ENCODE results near the gene INSC.

The INSC gene

DNA sequence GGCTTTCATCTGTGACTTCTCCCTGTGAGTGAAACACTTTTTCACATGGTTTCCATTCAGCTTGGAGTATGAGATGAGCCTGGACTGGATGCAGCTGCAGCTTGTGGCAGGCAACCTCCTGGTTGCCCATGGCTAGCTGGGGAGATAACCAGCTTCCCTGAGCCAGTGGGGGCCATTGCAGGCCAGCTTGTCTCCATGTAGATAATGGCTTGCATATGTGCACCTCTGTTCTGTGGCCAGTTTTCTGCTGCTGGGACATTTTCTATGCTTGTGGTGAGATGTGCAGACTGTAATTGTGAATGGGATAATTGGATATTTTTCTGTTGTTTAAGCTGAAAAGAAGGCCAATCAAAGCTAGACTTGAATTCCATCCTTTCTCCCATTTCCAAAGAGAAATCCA lies 38.5 kb downstream of the INSC start:
- no peak for DNase-seq

DNA sequence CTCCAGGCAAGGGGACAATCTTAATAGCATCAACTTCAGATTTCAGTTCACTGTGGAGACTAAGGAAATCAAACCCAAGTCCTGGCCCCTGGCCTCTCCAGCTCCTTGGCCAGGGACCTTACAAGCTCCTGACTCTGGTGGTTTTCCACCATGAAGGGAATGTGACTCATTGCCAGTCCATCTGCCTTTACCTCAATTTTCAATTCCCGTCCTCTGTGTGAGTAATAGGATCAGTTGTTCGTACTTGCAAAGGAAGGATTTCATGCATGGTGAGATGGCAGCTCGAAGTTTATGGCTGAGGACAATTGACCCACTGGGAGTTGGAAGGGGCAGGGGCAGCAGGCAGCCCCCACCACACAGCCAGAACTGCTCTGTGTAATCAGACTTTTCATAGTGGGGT lies 42.5 kb downstream of the INSC start:
- no peak for DNase-seq

DNA sequence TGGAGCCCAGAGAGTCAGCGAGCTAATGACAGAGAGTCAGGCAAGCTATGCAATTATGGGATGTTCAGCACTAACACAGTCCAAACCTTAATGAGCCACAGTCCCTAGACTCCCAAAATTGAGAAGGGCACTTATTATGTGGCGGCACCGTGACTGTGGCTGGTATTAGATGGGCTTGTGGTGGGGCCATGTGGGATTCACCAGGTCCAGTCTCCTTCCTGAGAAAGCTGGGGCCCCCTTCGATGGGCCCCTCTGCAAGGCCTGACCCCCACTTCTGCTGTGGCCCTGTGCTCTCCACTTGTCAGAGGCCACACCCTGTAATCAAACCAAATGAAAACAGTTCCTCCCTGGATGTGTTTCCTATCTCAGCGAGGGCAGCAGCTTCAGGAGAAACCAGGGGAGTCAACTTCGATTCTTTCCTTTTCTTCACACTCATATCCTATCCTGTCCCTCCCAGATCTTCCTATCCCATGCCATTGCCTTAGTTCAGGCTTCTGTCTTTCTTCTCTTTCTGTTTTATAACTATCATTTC lies 42.9 kb downstream of the INSC start:
- DNase-seq = no peak

DNA sequence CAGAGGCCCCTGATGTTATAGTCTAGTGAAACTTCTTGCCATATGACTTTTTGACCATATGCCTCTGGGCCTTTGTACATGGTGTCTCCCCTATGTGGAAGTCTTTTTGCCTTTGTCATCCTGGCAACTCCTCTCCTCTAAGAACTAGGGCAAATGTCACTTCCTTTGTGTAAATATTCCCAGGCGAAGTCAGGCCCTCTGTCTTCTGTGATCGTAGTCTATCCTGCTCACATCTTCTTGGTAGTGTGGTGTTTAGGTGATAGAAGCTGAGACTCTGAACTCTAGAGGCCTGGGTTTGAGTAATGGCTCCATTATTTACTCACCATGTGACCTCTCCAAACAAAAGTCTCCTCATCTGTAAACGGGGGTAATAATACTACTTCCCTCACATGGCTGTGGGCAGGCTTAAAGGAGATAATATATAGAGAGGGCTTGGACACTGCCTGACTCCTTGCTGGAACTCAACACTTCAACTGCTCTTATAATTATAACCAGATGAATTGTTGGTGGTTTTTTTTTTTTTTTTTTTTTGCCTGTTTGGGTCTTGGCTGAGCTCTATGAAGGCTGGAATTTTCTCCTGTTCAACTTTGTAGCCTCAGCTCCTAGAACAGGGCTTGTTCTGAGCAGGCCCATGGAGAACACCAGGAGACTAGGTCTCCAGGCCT lies 43.8 kb downstream of the INSC start:
- DNase-seq = no peak

DNA sequence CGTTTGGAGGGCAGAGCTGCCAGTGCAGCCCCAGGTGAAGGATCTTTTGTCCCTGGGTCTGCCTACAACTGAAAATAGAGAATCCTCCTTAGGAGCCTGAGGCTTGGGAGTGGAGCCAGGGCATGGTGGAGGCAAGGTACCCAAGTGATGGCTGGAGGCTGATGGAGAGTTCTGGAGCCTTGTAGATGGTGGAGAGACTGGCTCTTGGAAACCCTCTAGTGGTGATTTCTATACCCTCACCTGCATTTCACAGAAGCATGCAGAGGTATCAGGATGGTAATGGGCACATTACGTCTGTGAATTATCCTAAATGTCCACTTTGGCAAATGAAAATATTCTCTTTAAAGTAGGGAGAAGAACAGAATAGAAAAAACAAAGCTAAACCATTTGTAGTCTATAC lies 44.4 kb downstream of the INSC start:
- no peak for DNase-seq

DNA sequence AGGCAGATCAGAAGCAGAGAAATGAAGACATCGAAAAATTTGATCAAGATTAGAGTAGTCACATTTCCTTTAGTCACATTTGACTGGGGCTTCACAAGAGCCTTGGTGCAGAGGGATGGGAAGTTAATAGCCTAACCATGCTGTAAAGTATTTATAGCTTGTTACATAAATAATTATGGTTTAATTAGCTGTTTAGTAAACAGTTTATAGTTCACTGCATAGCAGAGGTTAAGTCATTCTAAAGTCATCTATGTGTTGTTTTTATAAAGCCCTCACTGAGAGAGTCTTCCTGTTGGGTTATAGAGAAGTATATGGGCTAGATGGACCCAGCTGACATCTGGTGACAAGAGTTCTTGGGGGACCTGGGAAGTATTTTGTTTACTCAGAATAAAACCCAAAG lies 47.1 kb downstream of the INSC start:
- DNase-seq = no peak

DNA sequence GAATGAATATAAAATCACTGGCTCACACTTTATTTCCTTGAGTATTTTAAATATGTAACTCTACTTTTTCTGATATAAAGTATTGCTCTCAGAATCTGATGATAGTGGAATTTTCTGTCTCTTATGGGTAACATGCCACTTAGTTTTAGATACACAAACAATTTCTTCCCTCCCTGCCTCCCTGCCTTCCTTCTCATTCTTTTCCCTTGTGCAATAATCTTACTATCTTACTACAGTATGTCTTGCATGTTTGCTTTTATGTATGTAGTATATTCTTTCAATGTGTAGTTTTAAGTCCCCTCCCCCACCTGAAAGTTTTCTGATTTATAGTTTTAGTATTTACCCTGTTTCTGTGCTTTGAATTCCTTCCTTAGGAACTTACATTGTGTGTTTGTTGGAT lies 48.4 kb downstream of the INSC start:
- DNase-seq = no peak

DNA sequence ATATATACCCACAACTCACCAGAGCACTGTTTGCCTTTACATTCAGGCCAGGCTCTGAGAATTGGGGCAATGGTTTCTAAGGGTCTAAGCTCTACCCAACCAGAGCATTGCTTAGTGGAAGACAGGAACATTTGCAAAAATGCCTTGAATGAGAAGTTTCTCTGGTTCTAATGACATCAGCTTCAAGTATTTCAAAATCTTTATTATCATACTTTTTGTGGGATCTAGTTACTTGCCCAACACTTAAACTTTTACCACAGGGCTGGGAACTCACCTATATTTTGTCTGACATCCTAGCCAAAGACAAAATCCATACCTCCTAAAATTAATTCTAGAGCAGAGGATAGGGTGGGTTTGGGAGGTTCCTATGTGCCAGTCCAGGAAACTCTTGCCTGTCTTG lies 51.5 kb downstream of the INSC start:
- DNase-seq = no peak

DNA sequence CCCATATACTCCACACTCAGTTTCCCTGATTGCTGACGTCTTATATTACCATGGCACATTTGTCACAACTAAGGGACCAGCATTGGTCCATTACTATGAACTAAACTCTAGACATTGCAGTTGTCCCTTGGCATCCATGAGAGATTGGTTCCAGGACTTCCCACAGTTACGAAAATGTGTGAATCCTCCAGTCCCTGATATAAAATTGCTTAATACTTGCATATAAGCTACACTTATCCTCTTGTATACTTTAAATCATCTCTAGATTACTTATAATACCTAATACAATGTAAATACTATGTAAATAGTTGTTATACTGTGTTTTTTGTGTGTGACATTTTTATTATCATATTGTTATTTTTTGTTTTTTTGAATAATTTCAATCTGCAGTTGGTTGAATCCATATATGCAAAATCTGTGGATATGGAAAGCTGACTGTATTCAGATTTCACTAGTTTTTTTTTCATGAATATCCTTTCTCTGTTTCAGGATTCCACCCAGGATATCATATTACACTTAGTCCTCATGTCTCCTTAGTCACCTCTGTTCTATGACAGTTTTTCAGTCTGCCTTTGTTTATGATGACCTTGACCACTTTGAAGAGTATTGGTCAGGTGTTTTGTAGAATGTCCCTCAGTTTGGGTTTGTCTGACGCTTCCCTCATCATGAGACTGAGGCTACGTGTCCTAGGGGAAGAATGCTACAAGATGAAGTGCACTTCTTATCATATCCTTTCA lies 55.3 kb downstream of the INSC start:
- no peak for DNase-seq

DNA sequence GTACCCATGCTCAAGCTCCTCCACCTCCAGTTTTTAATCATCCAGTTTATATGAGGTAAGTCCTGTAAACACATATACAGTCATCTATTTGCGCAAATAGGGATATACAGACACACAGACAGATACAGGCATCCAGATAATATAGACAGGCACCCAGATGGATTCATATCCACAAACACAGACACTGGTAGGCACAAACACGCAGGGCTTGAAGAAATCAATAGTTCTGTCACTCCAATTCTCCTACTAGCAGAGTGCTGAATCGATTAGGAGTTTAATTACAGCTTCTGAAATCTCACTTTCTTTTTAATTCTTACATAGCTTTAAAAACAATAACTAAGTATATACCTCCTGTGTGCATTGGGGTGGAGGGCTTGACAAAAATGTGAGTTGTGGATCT lies 56.0 kb downstream of the INSC start:
- no peak for DNase-seq

DNA sequence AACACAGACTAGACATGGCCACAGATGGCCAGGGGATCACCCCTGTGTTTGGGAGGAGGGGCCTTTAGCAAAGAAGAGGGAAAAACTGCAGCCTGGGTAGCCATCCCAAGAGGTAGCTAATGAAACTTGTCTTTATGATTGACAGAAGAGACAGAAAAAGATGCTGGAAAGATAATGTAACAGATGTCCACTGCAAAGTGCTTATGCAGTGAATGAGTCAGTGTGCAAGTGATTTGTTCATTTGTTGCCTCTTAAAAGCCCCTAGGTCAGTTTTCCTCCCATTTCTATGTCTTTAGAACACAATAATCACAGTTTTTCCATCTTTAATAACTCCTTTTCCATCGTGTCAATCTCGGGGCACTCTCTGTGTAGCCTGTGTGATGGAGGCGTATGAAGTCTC lies 57.2 kb downstream of the INSC start:
- no peak for DNase-seq

DNA sequence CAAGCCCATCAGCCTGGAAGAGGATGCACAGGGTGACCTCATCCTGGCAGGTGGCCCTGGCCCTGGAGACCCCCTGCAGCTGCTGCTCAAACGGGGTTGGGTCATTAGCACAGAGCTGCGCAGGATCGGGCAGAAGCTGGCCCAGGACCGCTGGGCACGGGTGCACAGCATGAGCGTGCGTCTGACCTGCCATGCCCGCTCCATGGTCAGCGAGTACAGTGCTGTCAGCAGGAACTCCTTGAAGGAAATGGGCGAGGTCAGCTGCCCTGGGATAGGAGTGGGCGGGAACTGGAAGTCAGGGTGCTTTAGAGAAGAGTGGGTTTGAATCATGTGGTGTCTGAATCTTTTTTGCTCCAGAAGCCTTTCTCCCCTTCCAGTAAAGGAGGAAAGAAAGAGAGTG lies 61.1 kb downstream of the INSC start:
- no peak for DNase-seq

DNA sequence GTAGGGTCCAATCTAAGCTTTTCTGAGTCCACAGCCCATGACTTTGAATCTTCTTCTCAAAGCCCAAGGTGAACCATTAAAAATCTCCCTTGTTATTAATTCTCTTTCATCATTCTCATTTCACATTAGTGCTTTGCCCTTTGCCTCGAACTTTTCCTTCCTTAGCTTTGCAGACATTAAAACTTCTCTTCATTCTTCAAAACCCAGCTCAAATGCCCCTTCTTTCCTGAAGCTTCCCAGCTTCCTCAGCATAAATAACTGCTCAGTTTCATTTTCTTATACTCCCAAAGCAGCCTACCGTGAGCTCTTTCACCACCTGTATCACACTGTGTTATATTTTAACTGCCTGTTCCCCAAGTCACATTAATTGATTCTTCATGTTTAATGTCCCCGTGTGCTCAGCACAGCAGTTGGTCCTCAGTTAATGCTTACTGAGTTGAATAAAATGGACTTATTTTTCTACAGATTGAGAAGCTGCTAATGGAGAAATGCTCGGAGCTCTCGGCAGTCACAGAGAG lies 62.0 kb downstream of the INSC start:
- DNase-seq = no peak

DNA sequence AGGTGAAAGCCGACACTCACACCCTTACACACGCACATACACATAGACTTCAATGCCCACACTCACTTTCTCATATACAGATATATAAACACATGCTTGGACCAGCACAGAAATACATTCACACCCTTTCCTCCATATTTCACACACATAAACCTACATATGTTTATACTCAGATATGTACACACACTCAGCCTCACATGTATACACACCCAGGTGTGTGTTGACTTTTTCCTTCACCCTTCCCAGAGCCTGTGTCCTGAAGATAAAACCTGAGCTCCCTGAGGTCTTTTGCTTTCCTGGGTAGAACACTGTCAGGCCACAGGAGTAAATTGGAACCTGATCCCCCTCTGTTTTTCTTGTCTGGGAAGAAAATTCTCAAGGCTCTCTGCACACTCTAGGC lies 62.8 kb downstream of the INSC start:
- DNase-seq = no peak

DNA sequence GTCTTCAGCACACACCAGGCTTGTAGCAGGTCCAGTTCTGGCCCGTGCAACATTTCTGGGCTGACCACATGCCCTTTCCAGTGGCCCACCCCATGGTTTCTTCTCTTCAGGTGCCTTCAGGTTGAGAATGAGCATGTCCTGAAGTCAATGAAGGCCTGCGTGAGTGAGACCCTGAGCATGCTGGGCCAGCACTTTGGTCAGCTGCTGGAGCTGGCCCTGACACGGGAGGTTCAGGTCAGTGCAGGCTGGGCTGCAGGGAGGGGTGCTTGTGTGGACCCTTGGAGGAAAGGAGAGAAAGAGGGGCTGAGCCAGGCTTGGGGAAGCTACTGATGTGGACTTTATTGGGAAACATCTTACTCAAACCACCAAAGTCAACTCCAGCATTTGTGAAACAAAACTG lies 63.5 kb downstream of the INSC start:
- DNase-seq = no peak

DNA sequence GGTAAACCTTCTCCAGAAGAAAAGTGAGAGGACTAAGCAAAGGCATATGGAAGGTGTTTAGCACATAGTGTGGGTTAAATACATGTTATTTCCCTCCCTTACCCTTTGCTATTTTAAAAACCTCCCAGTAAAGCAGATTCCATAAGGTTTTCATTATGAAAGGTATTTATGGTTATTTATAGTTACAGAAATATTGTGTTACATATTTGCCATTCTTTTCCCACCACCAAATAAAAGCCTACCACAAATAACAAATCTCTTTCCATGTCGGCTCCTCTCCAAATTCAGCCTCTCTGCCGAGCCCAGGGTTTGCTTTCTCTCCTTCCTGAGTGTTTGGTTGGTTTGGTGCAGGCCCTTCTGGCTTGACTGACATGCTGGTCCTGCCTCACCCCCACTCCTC lies 64.4 kb downstream of the INSC start:
- DNase-seq = no peak

DNA sequence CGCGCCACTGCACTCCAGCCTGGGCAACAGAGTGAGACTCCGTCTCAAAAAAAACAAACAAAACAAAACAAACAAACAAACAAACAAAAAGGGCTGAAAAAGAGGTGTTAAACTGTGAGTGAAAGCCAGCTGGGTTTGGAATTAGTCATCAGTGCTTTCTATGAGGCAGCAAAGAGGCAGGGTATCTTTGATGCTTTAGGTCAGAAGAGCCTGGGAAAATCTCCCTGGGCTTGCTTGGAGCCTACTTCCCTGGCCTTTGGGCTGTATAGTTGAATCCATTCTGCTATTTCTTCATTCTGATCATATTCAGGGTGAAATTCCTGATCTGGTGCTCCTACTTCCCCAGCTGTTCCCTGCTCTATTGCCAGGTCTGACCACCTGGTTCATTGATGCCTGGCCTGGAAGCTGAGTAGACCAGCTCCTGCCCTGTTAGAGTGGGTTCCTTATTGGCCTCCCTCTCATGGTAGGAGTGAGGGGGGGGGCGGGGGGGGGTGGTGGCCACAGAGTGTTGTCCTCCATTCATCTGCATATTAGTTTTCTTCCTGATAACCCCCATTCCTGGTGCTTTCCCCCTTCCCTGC lies 65.6 kb downstream of the INSC start:
- DNase-seq = no peak

DNA sequence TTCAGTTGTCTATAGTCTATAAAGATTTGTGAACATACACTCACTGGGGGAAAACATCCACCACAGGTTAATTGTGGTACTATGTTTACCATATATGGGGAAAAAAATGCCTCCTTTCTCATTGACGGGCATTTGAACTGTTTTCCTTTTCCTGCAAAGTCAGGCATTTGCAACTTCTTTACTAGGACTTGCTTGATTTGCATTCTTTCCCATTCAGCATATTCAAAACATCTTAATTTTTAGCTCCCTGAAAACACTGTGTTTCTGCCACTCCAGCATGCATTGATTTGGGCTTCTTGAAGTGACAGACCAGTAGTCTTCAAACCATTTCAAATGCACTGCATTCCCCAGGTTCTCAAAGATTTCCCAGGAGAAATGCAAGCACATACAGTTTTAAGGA lies 67.6 kb downstream of the INSC start:
- no peak for DNase-seq

DNA sequence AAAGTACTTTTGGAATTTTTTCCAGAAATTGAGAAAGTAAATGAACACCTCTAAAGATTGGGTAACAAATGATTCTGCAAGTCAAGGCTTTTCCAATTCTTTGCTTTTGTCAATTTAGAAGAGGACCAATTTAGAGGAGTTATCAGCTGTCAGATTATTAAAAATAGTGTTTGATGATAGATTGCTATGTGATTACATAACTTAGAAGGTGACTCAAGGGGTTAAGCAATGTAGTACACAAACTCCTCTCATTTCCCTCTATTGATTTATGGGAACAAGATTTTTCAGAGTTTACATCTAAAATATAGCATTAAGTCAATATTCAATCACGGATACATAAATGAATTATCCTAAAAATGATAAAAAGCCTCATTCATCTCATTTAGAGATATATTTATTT lies 70.3 kb downstream of the INSC start:
- no peak for DNase-seq

DNA sequence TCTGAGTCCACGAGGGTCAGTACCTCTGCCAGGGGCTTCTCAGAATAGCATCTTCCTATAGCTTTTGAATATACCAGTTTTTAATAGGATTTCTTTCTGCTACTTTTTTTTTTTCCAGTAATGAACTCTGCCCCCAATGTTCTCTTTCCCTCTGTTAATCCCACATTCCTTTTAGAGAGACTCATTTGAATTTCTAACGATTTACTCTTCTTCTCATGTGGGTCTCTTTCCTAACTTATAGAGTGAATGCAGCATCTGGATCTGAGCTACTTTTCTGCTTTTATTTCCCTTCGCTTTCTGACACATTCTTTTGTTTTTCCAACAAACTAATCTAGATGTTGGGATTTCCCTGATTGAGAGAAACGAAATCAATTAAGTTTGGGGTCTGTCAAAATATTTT lies 71.4 kb downstream of the INSC start:
- no peak for DNase-seq

DNA sequence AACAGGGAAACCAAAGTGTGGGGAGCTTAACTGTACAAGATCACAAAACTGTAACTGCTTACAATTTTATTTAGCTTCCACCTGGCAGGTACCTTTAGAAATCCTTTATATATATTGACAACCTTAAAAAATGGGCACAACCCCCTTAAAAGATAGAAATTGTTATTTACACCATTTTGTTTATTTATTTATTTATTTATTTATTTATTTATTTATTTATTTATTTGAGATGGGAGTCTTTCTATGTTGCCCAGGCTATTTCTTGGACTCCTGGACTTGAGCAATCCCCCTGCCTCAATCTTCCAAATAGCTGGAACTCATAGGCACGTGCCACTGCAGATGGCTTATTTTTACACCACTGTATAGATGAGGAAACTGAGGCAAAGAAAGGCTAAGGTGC lies 74.5 kb downstream of the INSC start:
- DNase-seq = no peak

DNA sequence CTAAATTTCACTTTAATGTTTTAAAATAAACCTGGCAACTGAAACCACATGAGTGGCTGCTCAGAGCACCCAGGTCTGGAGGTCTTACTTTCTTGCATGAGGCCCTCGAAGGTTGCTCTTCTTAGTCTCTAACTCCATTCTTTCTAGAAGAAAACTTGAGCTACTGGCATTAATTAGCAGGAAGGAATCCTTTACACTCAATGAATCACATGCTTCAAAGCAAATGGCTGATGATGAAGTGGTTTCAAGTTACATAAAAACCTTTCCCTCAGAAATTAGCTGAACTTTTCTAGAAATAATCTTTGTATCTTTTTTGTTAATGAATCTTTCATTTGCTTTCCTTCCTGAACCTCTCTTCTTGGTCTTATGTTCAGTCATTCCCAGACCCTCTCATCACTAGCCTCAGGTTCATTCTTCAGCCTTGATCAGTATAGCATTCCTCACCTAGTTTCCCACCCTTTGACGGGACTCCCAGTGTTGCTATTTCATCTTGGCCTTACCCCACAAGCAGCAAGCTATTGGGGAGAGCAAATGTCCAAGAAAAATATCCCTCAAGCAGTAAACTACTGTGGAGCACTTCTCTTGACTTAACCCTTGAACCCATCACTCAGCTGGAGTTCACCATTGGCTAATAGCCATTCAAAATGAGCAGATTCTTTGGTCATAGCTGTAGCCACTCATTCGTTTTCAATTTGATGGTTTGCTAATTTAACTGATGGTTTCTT lies 75.1 kb downstream of the INSC start:
- no peak for DNase-seq

DNA sequence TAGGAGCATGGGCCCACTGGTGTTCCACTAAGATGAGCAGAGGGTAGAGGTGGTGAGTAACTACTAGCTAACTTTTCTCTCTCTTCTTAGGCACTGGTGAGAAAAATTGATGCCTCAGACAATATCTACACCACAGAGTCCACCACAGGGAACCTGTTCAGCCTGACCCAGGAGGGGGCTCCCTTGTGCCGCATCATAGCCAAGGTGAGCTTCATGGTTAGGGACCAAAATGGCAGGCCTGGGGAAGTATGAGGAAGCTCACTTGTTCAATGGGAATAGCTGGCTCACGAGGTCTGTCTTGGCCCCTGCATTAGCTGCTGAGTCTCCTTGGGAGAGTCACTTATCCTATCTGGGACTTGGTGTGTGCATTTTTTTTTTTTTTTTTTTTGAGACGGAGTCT lies 75.9 kb downstream of the INSC start:
- DNase-seq = no peak
